KMS-11 (cell line): ENCODE results near the gene SPATS2.

Source experiments
- H2AFZ ChIP-seq: fragments of 200-600 bp; sonication (generic); 2 replicates; pipeline ENCODE4 v1.6.1; 2016; ENCODE audit warnings: antibody characterized with exemption, mixed run types, low read depth
- H3K27ac ChIP-seq: fragments of 200-600 bp; sonication (generic); 2 replicates; pipeline ENCODE4 v1.6.1; 2016; ENCODE audit warnings: mild to moderate bottlenecking, mixed run types
- H3K27me3 ChIP-seq: fragments of 200-600 bp; sonication (generic); 2 replicates; pipeline ENCODE4 v1.6.1; 2017; ENCODE audit warnings: mild to moderate bottlenecking, low read depth, mixed run types, moderate library complexity; ENCODE audit not compliant: insufficient read depth
- H3K36me3 ChIP-seq: fragments of 200-600 bp; sonication (generic); 2 replicates; pipeline ENCODE4 v1.6.1; 2017; ENCODE audit warnings: mild to moderate bottlenecking, mixed run types; ENCODE audit not compliant: insufficient read depth
- H3K4me1 ChIP-seq: fragments of 200-600 bp; sonication (generic); 2 replicates; pipeline ENCODE4 v1.6.1; 2016; ENCODE audit warnings: mild to moderate bottlenecking, low read depth, mixed run types; ENCODE audit not compliant: poor library complexity, severe bottlenecking
- H3K4me2 ChIP-seq: fragments of 200-600 bp; sonication (generic); 2 replicates; pipeline ENCODE4 v1.7.0; 2016; ENCODE audit warnings: mild to moderate bottlenecking, mixed run types
- H3K4me3 ChIP-seq: fragments of 200-600 bp; sonication (generic); IDR thresholded peaks from 2 replicates; pipeline ENCODE4 v1.6.1; 2017; ENCODE audit warnings: low read depth, low read length, mixed read lengths; ENCODE audit not compliant: insufficient read depth
- H3K79me2 ChIP-seq: fragments of 200-600 bp; sonication (generic); 2 replicates; pipeline ENCODE4 v1.6.1; 2016; ENCODE audit warnings: low read depth, mixed run types; ENCODE audit not compliant: insufficient read depth
- H3K9ac ChIP-seq: fragments of 200-600 bp; sonication (generic); 2 replicates; pipeline ENCODE4 v1.6.1; 2016; ENCODE audit warnings: mild to moderate bottlenecking, mixed run types
- H4K20me1 ChIP-seq: fragments of 200-600 bp; sonication (generic); 2 replicates; pipeline ENCODE4 v1.6.1; 2016; ENCODE audit warnings: mild to moderate bottlenecking, mixed run types; ENCODE audit not compliant: insufficient read depth
- CTCF ChIP-seq: fragments of 200-600 bp; sonication (generic); conservative IDR thresholded peaks from 2 replicates; pipeline ENCODE4 v1.6.1; 2017; ENCODE audit warnings: low read depth, mild to moderate bottlenecking, antibody characterized with exemption, low read length, moderate library complexity, mixed read lengths

The SPATS2 gene

DNA sequence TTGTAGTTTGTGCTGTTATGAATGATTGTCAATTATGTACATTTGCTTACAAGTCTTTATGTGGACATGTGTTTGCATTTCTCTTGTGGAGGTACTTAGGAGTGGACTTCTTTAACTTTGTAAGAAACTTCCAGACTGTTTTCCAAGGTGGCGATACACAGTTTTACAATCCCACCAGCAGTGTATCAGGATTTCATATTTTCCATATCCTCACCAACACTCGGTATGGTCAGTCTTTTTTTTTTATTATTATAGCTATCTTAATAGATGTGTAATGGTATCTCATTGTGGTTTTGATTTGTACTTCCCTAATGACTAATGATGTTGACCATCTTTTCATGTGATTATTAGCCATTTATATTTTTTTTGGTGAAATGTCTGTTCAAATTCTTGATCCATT is 97.9 kb downstream of the SPATS2 start:
- Histone ChIP-seq H3K36me3 (no peaks in the 10 kb centered on the region), H3K4me2 (no peak overlapping the region), H3K79me2 (no peaks in the 10 kb centered on the region; the same call in 1 of the 2 replicates), H3K27ac (no peak overlapping the region), H3K27me3 (no peaks in the 10 kb centered on the region), H3K4me3 (no peak overlapping the region), H4K20me1 (no peaks in the 10 kb centered on the region), H3K4me1 (peaks cover 8% of the 10 kb centered on the region), H3K9ac (no peak overlapping the region), H2AFZ (no peak overlapping the region)
- no peak for TF ChIP-seq CTCF

GRCh38 chr12:49470986-49471385 is 103.7 kb downstream of the SPATS2 start:
- Histone ChIP-seq H3K27ac (no peak overlapping the region; the same call in 1 of the 2 replicates), H3K79me2 (peaks cover 27% of the 10 kb centered on the region; the same call in 1 of the 2 replicates), H3K4me2 (peak overlapping the region; percentile 7; the same call in 1 of the 2 replicates), H3K27me3 (no peaks in the 10 kb centered on the region), H4K20me1 (0 out of 2 replicates have a peak, but pooled peaks cover 7% of the 10 kb centered on the region), H3K36me3 (no peaks in the 10 kb centered on the region), H3K4me3 (no peak overlapping the region), H3K9ac (no peak overlapping the region), H3K4me1 (peaks cover 30% of the 10 kb centered on the region), H2AFZ (no peak overlapping the region)
- no peak for TF ChIP-seq CTCF

- no peaks in the 10 kb centered on the region for H3K27me3 ChIP-seq
- peak overlapping the region; percentile 7; the same call in 1 of the 2 replicates for H3K4me2 ChIP-seq
- H2AFZ ChIP-seq = no peak overlapping the region
- no peaks in the 10 kb centered on the region for H3K36me3 ChIP-seq
- peaks cover 30% of the 10 kb centered on the region for H3K4me1 ChIP-seq
- H3K27ac ChIP-seq = no peak overlapping the region; the same call in 1 of the 2 replicates
- no peak overlapping the region for H3K4me3 ChIP-seq
- H3K9ac ChIP-seq = no peak overlapping the region
- H3K79me2 ChIP-seq = peaks cover 27% of the 10 kb centered on the region; the same call in 1 of the 2 replicates
- no peak for TF ChIP-seq CTCF
- H4K20me1 ChIP-seq = 0 out of 2 replicates have a peak, but pooled peaks cover 7% of the 10 kb centered on the region
These were observed 104.3 kb downstream of the SPATS2 start for GRCh38 chr12:49471557-49471956.

- Histone ChIP-seq H4K20me1 (0 out of 2 replicates have a peak, but pooled peaks cover 7% of the 10 kb centered on the region), H3K4me1 (peaks cover 16% of the 10 kb centered on the region), H3K4me2 (no peak overlapping the region), H3K4me3 (no peak overlapping the region), H2AFZ (no peak overlapping the region), H3K9ac (no peak overlapping the region), H3K36me3 (no peaks in the 10 kb centered on the region), H3K27me3 (no peaks in the 10 kb centered on the region), H3K79me2 (peaks cover 27% of the 10 kb centered on the region; the same call in 1 of the 2 replicates), H3K27ac (no peak overlapping the region)
- no peak for TF ChIP-seq CTCF
These were observed 108.8 kb downstream of the SPATS2 start for GRCh38 chr12:49476091-49476490.
